ENCODE measurements around the gene WARS2.

GRCh38 chr1:119040489-119040888 is 100.0 kb downstream of the WARS2 start:
- no peak for TF ChIP-seq POLR2AphosphoS5 (IDR thresholded peaks at IDR 0.05; ENCODE audit: low read depth, low read length)
- no peak for TF ChIP-seq POLR2A (IDR thresholded peaks at IDR 0.05; ENCODE audit: low read depth, low read length)
- no peak for TF ChIP-seq SPI1 (IDR thresholded peaks at IDR 0.05; ENCODE audit: low read depth, low read length)
